B cell (primary cell): ENCODE measurements around the gene FUS. TPM values are rescaled to one million over a fixed set of nuclear protein-coding genes. Genes with fewer than 3 reads are reported as not detected.
A peak's percentile ranks its signal among the peaks of the same experiment; 100 is the strongest.
"Not testable (repeated sequence)": the region's sequence is repeated elsewhere in the genome, so short reads cannot be mapped to it uniquely, and the experiment has no call there.

Experiments used
- ATAC-seq: fragments of 200-7000 bp; cut with Tn5 transposase; one replicate; pipeline ENCODE4 v1.10.0; 2021; ENCODE audit warnings: low read depth, mild to moderate bottlenecking, moderate number of reproducible peaks, moderate library complexity
- CTCF ChIA-PET: fragments of 350-600 bp; sonication (Branson Sonifier 250); formaldehyde crosslinking; loops from one replicate; lab custom pipeline; 2021; ENCODE audit warnings: antibody characterized with exemption, inconsistent platforms; lab: Charles Lee
- POLR2A ChIA-PET: fragments of 350-600 bp; sonication (Branson Sonifier 250); formaldehyde crosslinking; loops from one replicate; lab custom pipeline; 2021; ENCODE audit warnings: antibody characterized with exemption; lab: Charles Lee
- DNase-seq: peaks from one replicate; pipeline ENCODE4 v3.0.0; 2013
- H2AFZ ChIP-seq: 2 replicates; pipeline ENCODE4 v1.6.1; 2012; ENCODE audit warnings: mild to moderate bottlenecking, low read depth, low read length; ENCODE audit not compliant: insufficient read depth, poor library complexity, severe bottlenecking
- H3K27ac ChIP-seq, 2 donors: 1 replicate in 1 of 2; 2 replicates in 1 of 2; pipeline ENCODE4 v1.5.1; 2012 to 2013; ENCODE audit warnings: low read length in 2 of 2, mild to moderate bottlenecking in 2 of 2, moderate library complexity in 1 of 2
- H3K27me3 ChIP-seq, 4 experiments: fragments of 200-600 bp in 1 of 4; sonication (generic) in 1 of 4; replicated peaks in 1 of 4; 1 replicate in 2 of 4; 2 replicates in 2 of 4; pipeline versions ENCODE4 v1.6.1 to v1.7.0; 2013 to 2016; ENCODE audit warnings: low read length in 3 of 4, mild to moderate bottlenecking in 2 of 4, mixed read lengths in 1 of 4, moderate library complexity in 1 of 4; ENCODE audit not compliant: insufficient read depth in 4 of 4, control insufficient read depth in 3 of 4; ENCODE audit errors: control extremely low read depth in 1 of 4
- H3K36me3 ChIP-seq, 2 experiments: replicated peaks in 1 of 2; 1 replicate in 1 of 2; 2 replicates in 1 of 2; pipeline versions ENCODE4 v1.6.1 to v1.7.1; 2013; ENCODE audit warnings: low read length in 1 of 2; ENCODE audit not compliant: insufficient read depth in 2 of 2, control insufficient read depth in 1 of 2; ENCODE audit errors: control extremely low read depth in 1 of 2, extremely low read depth in 1 of 2
- H3K4me1 ChIP-seq, 2 donors: fragments of 200-600 bp in 1 of 2; sonication (generic) in 1 of 2; 1 replicate in 1 of 2; 2 replicates in 1 of 2; pipeline versions ENCODE4 v1.5.1 to v1.6.1; 2013 to 2017; ENCODE audit warnings: low read length in 2 of 2; ENCODE audit not compliant: control insufficient read depth in 2 of 2, insufficient read depth in 2 of 2
- H3K4me2 ChIP-seq: replicated peaks from 2 replicates; pipeline ENCODE3; 2012; ENCODE audit warnings: mild to moderate bottlenecking, low read depth, low read length; ENCODE audit not compliant: poor library complexity, severe bottlenecking
- H3K4me3 ChIP-seq, 5 experiments: fragments of 200-600 bp in 1 of 5; sonication (generic) in 1 of 5; 1 replicate in 3 of 5; 2 replicates in 2 of 5; pipeline versions ENCODE4 v1.5.1 to v1.7.0; 2011 to 2016; ENCODE audit warnings: low read length in 4 of 5, mild to moderate bottlenecking in 4 of 5, low read depth in 2 of 5, control low read depth in 1 of 5, moderate library complexity in 1 of 5; ENCODE audit not compliant: insufficient read depth in 1 of 5; ENCODE audit errors: control extremely low read depth in 1 of 5, extremely low read depth in 1 of 5
- H3K79me2 ChIP-seq: fragments of 200-600 bp; sonication (generic); one replicate; pipeline ENCODE4 v1.6.0; 2016; ENCODE audit warnings: low read length; ENCODE audit not compliant: control insufficient read depth, insufficient read depth
- H3K9ac ChIP-seq: fragments of 200-600 bp; sonication (generic); 2 replicates; pipeline ENCODE4 v1.6.1; 2017; ENCODE audit warnings: mild to moderate bottlenecking, low read length, moderate library complexity
- H3K9me3 ChIP-seq, 3 donors: one replicate each; pipeline versions ENCODE4 v1.6.1 to v1.7.1; 2013; ENCODE audit warnings: low read length in 2 of 3; ENCODE audit not compliant: control insufficient read depth in 2 of 3, insufficient read depth in 1 of 3; ENCODE audit errors: control extremely low read depth in 1 of 3
- H4K20me1 ChIP-seq: 2 replicates; pipeline ENCODE4 v1.6.0; 2012; ENCODE audit warnings: mild to moderate bottlenecking, low read length; ENCODE audit not compliant: insufficient read depth, control insufficient read depth, poor library complexity, severe bottlenecking
- H3K27ac Mint-ChIP-seq: one replicate; pipeline ENCODE4 v1.8.0; 2021; ENCODE audit warnings: mixed read lengths
- H3K27me3 Mint-ChIP-seq: one replicate; pipeline ENCODE4 v1.8.0; 2021; ENCODE audit warnings: mixed read lengths
- H3K4me1 Mint-ChIP-seq: one replicate; pipeline ENCODE4 v1.8.0; 2021; ENCODE audit warnings: mixed read lengths
- H3K4me3 Mint-ChIP-seq: one replicate; pipeline ENCODE4 v1.8.0; 2021; ENCODE audit warnings: mixed read lengths
- H3K9me3 Mint-ChIP-seq: one replicate; pipeline ENCODE4 v1.8.0; 2022; ENCODE audit warnings: mixed read lengths; ENCODE audit not compliant: insufficient read depth
- CTCF ChIP-seq: fragments of 200-600 bp; IDR thresholded peaks from one replicate; pipeline ENCODE4 v1.8.0; 2022; ENCODE audit warnings: antibody characterized with exemption, mild to moderate bottlenecking
- EZH2 ChIP-seq: IDR thresholded peaks from 2 replicates; pipeline ENCODE4 v1.6.1; 2012; ENCODE audit warnings: borderline replicate concordance, low read depth, mild to moderate bottlenecking, moderate library complexity, low read length; ENCODE audit not compliant: insufficient read depth, poor library complexity, severe bottlenecking
- WGBS: methylation state at CpG from one replicate; pipeline ENCODE4 v1.1.5; 2013; ENCODE audit warnings: missing lambda C conversion rate; ENCODE audit not compliant: insufficient coverage; 5-methylcytosine and 5-hydroxymethylcytosine counted together
- intact Hi-C: fragments of 100-400 bp; cut with micrococcal nuclease; formaldehyde crosslinking; loops from one replicate; pipeline ENCODE4 v1.10.0; 2022
- polyA plus RNA-seq: library from polyadenylated mRNA; depleted of rRNA; stranded (reverse); fragments of >200 nt; gene quantifications from 2 replicates; pipeline ENCODE4 v1.2.3, GENCODE V29; 2012
- total RNA-seq, 2 donors: library from RNA; stranded (reverse); fragments of 120-200 nt in 1 of 2; gene quantifications; 1 replicate in 1 of 2; 2 replicates in 1 of 2; pipeline versions ENCODE4 v1.2.3 to v1.2.4, GENCODE V29; 2013 to 2022

FUS gene
- total and polyA plus RNA-seq, 2 donors (not counting 1 experiment from before 2014, with no cell fraction given) = 181 to 597 TPM

GRCh38 chr16:31136822-31137499 lies 43.0 kb upstream of the FUS start:
- H3K79me2 ChIP-seq, H3K4me2 ChIP-seq, ATAC-seq, H3K4me3 ChIP-seq, H3K36me3 ChIP-seq, H3K4me1 ChIP-seq, H4K20me1 ChIP-seq, H3K27me3 Mint-ChIP-seq, H3K4me3 Mint-ChIP-seq, H2AFZ ChIP-seq, H3K9me3 Mint-ChIP-seq, CTCF ChIA-PET, H3K27ac Mint-ChIP-seq, DNase-seq, intact Hi-C loops, H3K27ac ChIP-seq, H3K4me1 Mint-ChIP-seq, H3K27me3 ChIP-seq, H3K9me3 ChIP-seq, H3K9ac ChIP-seq: not testable (repeated sequence)
- 94% methylated on average over 14 of the region's 20 CpGs for WGBS
- POLR2A ChIA-PET = interaction anchor here (1.2 kb wide), 1 partner anchor 10 kb away, joined by 3 read pairs; no protein-coding TSS in a partner anchor

- no peak overlapping the region for H3K9ac ChIP-seq
- no peaks in the 10 kb centered on the region for H3K9me3 ChIP-seq
- DNase-seq (no peak), ATAC-seq (no peak)
- TF ChIP-seq CTCF = no peak
- TF ChIP-seq EZH2 = no peak
- Mint-ChIP-seq H3K4me1 (peaks cover 9% of the 10 kb centered on the region), H3K27ac (no peak overlapping the region), H3K4me3 (no peak overlapping the region), H3K27me3 (no peaks in the 10 kb centered on the region), H3K9me3 (no peaks in the 10 kb centered on the region)
- ChIA-PET POLR2A (interaction anchor here (0.8 kb wide), 1 partner anchor 21 kb away, joined by 10 read pairs; no protein-coding TSS in a partner anchor), CTCF (interaction anchor here (0.9 kb wide), 1 partner anchor 21 kb away, joined by 4 read pairs; the partner anchor contains the start of gene KAT8)
- no peaks in the 10 kb centered on the region for H3K36me3 ChIP-seq
- H3K79me2 ChIP-seq = no peaks in the 10 kb centered on the region
- H2AFZ ChIP-seq = no peak overlapping the region
- no peak overlapping the region for H3K4me2 ChIP-seq
- no peaks in the 10 kb centered on the region for H3K27me3 ChIP-seq
- H3K4me1 ChIP-seq = peaks cover 6 to 13% of the 10 kb centered on the region in 2 donors
- intact Hi-C loops = no loop called here
- 94% methylated on average over 21 of the region's 27 CpGs for WGBS
- no peak overlapping the region for H3K27ac ChIP-seq
- H4K20me1 ChIP-seq = no peaks in the 10 kb centered on the region
- H3K4me3 ChIP-seq = no peak overlapping the region
Measured at GRCh38 chr16:31138621-31139578, 41.0 kb upstream of the FUS start.

GRCh38 chr16:31141071-31141469 lies 38.9 kb upstream of the FUS start:
- POLR2A ChIA-PET = interaction anchor here (2.7 kb wide), 1 partner anchor 39 kb away, joined by 44 read pairs; the partner anchor contains the start of gene FUS

More at GRCh38 chr16:31141071-31141469, 38.9 kb upstream of the FUS start:
- peak overlapping the region; percentile 50 for H3K27ac Mint-ChIP-seq
- H3K4me3 ChIP-seq, H3K27me3 ChIP-seq, intact Hi-C loops, H3K27ac ChIP-seq, DNase-seq, H3K27me3 Mint-ChIP-seq, H3K36me3 ChIP-seq, H3K79me2 ChIP-seq, H3K4me2 ChIP-seq, H2AFZ ChIP-seq, H4K20me1 ChIP-seq, H3K4me1 Mint-ChIP-seq, H3K9me3 ChIP-seq, H3K9me3 Mint-ChIP-seq, H3K4me3 Mint-ChIP-seq, H3K9ac ChIP-seq, ATAC-seq: not testable (repeated sequence)
- CTCF ChIA-PET = interaction anchor here (1.8 to 5.9 kb wide), 2 partner anchors 18 to 46 kb away, joined by 11 to 34 read pairs; partner anchors contain the start of gene VKORC1
- 100% methylated on average over 5 of the region's 9 CpGs for WGBS
- peaks cover 6 to 13% of the 10 kb centered on the region in 2 donors for H3K4me1 ChIP-seq
